Activated T-helper 1 cell treated with anti-CD3 and anti-CD28 coated beads, Interleukin-12 subunit alpha, Interleukin-12 subunit beta, Interleukin-2, Interleukin-4 antibody, amounts not matched to agents 30 ng/mL and 10 ng/mL and 1 ng/mL, durations not matched to agents 14 hours and 24 hours and 36 hours (primary cell): ENCODE measurements around the gene LRRC27. TPM values are rescaled to one million over a fixed set of nuclear protein-coding genes. Genes with fewer than 3 reads are reported as not detected.
A peak's percentile ranks its signal among the peaks of the same experiment; 100 is the strongest.
"Not testable (repeated sequence)": the region's sequence is repeated elsewhere in the genome, so short reads cannot be mapped to it uniquely, and the experiment has no call there.

ENCODE experiments used
- DNase-seq: peaks from one replicate; pipeline ENCODE4 v3.0.0; 2021; ENCODE audit warnings: low spot score
- H3K27ac Mint-ChIP-seq: one replicate; pipeline ENCODE4 v1.8.0; 2021; ENCODE audit warnings: mild to moderate bottlenecking, mixed read lengths
- H3K27me3 Mint-ChIP-seq: one replicate; pipeline ENCODE4 v1.8.0; 2022; ENCODE audit warnings: mild to moderate bottlenecking, moderate library complexity, mixed read lengths; ENCODE audit not compliant: insufficient read depth
- H3K36me3 Mint-ChIP-seq: one replicate; pipeline ENCODE4 v1.8.0; 2021; ENCODE audit warnings: low read depth, mixed read lengths
- H3K4me1 Mint-ChIP-seq: one replicate; pipeline ENCODE4 v1.8.0; 2021; ENCODE audit warnings: low read depth, mixed read lengths
- H3K4me3 Mint-ChIP-seq: one replicate; pipeline ENCODE4 v1.8.0; 2021; ENCODE audit warnings: mild to moderate bottlenecking, moderate library complexity, mixed read lengths
- H3K9me3 Mint-ChIP-seq: one replicate; pipeline ENCODE4 v1.8.0; 2021; ENCODE audit warnings: mixed read lengths
- intact Hi-C: fragments of 100-400 bp; cut with micrococcal nuclease; formaldehyde crosslinking; loops from one replicate; pipeline ENCODE4 v1.15.1; 2024
- total RNA-seq: library from RNA; stranded (reverse); gene quantifications from 2 replicates; pipeline ENCODE4 v1.2.3, GENCODE V29; 2022

LRRC27 gene
- total RNA-seq, 1 donor from 2014 or later: 1.7 TPM

DNA sequence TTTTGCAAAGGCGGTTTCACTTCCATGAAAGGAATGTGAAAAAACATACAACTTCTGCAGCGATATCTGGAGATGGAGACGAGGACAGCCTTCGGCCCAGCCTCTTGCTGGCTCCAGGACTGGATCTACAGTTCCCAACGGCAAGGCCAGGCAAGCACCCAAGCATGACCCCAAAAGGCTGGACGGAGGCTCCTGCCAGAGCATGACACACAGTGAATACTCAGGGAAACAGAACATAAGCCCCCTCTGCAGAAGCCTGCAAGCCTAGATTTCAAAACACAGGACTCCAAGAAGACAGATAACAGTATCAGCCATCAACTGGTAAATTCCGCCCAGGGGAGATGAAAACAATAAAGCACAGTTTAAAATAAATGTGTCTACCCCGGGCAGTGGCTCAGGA lies 3.3 kb upstream of the LRRC27 start:
- Mint-ChIP-seq H3K36me3 (peaks cover 40% of the 10 kb centered on the region), H3K4me1 (peaks cover 62% of the 10 kb centered on the region), H3K27ac (peak overlapping the region; percentile 15), H3K27me3 (peaks cover 3% of the 10 kb centered on the region), H3K4me3 (peak overlapping the region; percentile 27), H3K9me3 (no peaks in the 10 kb centered on the region)
- intact Hi-C loops: no loop called here
- DNase-seq: no peak

DNA sequence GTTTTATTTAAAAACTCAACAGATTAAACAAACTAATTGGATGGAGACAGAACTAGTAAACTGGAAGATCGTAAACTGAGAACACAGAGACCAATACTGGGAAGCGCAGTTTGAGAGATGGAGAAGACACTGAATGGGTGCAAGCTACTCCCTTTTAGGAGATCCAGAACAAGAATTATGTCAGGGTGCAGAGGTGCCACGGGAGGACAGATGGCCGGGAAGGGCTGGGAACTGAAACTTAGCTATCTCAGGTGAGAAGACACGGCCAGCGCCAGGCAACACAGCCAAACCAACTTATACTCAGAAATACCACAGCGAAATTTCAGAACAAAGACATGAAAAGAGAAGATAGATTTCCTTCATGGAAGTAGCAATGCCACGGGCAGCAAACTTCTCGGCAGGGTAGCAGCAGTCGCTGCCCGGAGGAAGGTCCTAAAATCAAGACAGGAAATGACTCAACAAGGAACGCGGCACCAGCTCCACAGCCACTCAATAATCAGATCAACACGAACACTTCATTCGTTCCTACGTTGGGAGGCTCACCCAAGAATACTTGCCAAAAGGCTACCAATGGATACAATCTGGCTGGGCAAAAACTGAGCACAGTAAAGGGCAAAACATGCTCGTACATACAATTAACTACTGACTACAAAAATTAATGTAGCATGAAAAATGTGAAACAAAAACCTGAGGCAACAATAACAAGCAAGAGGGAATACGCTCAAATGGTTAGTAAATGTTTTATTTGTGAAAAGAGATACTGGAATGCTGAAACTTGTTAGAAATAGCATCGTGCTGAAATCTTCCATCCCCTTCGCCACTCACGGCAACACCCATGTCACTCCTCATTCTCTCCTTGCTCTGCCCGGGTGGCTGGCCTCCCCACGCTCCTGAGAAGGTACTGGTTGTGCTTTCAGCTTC lies 2.2 kb upstream of the LRRC27 start:
- Mint-ChIP-seq H3K27me3 (peaks cover 3% of the 10 kb centered on the region), H3K36me3 (peaks cover 35% of the 10 kb centered on the region), H3K4me1 (peaks cover 54% of the 10 kb centered on the region), H3K4me3 (peak overlapping the region; percentile 91), H3K27ac (peak overlapping the region; percentile 81), H3K9me3 (no peaks in the 10 kb centered on the region)
- no peak for DNase-seq
- intact Hi-C loops: loop anchor here (1.0 to 5.0 kb wide), 4 partner anchors 10 to 428 kb away; partner anchors contain the start of genes DPYSL4, PPP2R2D and PWWP2B

DNA sequence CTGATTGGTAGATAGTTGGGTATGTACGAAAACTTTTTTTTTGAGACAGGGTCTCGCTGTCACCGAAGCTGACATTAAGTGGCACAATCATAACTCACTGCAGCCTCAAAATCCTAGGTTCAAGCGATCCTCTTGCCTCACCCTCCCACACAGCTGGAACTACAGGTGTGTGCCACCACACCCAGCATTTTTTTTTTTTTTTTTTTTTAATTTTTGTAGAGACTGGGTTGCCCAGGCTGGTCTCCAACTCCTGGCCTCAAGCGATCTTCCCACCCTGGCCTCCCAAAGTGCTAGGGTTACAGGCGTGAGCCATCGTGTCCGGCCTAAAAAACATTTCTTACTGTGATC lies 1.5 kb upstream of the LRRC27 start:
- no peaks in the 10 kb centered on the region for H3K9me3 Mint-ChIP-seq
- peak overlapping the region; percentile 81 for H3K27ac Mint-ChIP-seq
- intact Hi-C loops: loop anchor here (1.0 to 5.0 kb wide), 4 partner anchors 10 to 428 kb away; partner anchors contain the start of genes DPYSL4, PPP2R2D and PWWP2B
- DNase-seq: no peak
- H3K4me1 Mint-ChIP-seq: peaks cover 52% of the 10 kb centered on the region
- H3K27me3 Mint-ChIP-seq: peaks cover 3% of the 10 kb centered on the region
- H3K4me3 Mint-ChIP-seq: peak overlapping the region; percentile 91
- H3K36me3 Mint-ChIP-seq: peaks cover 32% of the 10 kb centered on the region

DNA sequence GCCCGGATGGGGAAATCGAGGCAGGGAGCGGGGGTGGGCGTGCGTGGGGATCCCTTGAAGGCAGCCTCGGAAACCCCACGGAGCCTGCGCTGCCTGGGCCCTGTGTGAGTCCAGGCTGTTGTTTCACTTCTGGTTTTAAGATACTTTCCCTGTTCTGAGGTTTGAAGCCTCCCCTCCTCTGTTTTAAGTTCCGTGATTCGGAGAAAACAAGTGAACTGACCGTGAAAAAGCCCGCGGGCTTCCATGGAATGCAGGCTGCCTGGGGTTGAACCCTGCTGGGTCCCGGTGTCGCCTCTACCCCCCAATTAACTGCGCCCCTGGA lies 401 bp downstream of the LRRC27 start:
- H3K27ac Mint-ChIP-seq: peak overlapping the region; percentile 96
- peak overlapping the region; percentile 91 for H3K4me3 Mint-ChIP-seq
- no peaks in the 10 kb centered on the region for H3K9me3 Mint-ChIP-seq
- peaks cover 58% of the 10 kb centered on the region for H3K4me1 Mint-ChIP-seq
- peaks cover 19% of the 10 kb centered on the region for H3K36me3 Mint-ChIP-seq
- peaks cover 3% of the 10 kb centered on the region for H3K27me3 Mint-ChIP-seq
- DNase-seq: peak; percentile 26
- intact Hi-C loops: loop anchor here (1.0 to 5.0 kb wide), 8 partner anchors 24 to 430 kb away; partner anchors contain the start of genes DPYSL4, INPP5A and PPP2R2D

DNA sequence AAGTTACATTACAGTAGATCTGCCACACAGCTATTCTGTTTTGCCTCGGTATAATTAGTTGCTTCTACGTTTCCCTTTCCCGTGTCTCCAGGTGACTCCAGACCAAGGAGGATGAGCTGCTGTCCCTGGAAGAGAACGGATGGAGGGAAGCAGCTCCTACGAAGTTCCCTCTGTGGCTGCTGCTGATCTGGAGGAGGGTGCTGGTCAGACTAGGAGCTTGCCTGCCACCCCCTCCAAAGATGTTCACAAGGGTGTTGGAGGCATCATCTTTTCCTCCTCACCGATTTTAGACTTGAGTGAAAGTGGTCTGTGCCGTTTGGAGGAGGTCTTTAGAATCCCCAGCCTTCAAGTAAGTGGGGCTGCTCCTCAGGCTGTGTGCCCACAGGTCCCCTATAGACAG lies 1.4 kb downstream of the LRRC27 start:
- H3K4me3 Mint-ChIP-seq: peak overlapping the region; percentile 91
- peaks cover 3% of the 10 kb centered on the region for H3K27me3 Mint-ChIP-seq
- DNase-seq: no peak
- H3K36me3 Mint-ChIP-seq: peaks cover 13% of the 10 kb centered on the region
- peaks cover 55% of the 10 kb centered on the region for H3K4me1 Mint-ChIP-seq
- intact Hi-C loops: loop anchor here (2.0 to 5.0 kb wide), 3 partner anchors 53 to 431 kb away; partner anchors contain the start of genes DPYSL4 and PPP2R2D
- no peaks in the 10 kb centered on the region for H3K9me3 Mint-ChIP-seq
- peak overlapping the region; percentile 79 for H3K27ac Mint-ChIP-seq

GRCh38 chr10:132334631-132335188 lies 2.7 kb downstream of the LRRC27 start:
- H3K4me1 Mint-ChIP-seq: peaks cover 42% of the 10 kb centered on the region
- DNase-seq: no peak
- H3K9me3 Mint-ChIP-seq: no peaks in the 10 kb centered on the region
- peaks cover 9% of the 10 kb centered on the region for H3K36me3 Mint-ChIP-seq
- no peak overlapping the region for H3K4me3 Mint-ChIP-seq
- no peak overlapping the region for H3K27ac Mint-ChIP-seq
- intact Hi-C loops: loop anchor here (5.0 kb wide), 2 partner anchors 147 to 432 kb away; partner anchors contain the start of genes DPYSL4 and PPP2R2D
- peaks cover 3% of the 10 kb centered on the region for H3K27me3 Mint-ChIP-seq

GRCh38 chr10:132335189-132336063 lies 3.4 kb downstream of the LRRC27 start:
- peaks cover 35% of the 10 kb centered on the region for H3K4me1 Mint-ChIP-seq
- peaks cover 1% of the 10 kb centered on the region for H3K36me3 Mint-ChIP-seq
- H3K27me3 Mint-ChIP-seq: peaks cover 3% of the 10 kb centered on the region
- H3K9me3 Mint-ChIP-seq: no peaks in the 10 kb centered on the region
- no peak overlapping the region for H3K4me3 Mint-ChIP-seq
- intact Hi-C loops: no loop called here
- DNase-seq: no peak
- no peak overlapping the region for H3K27ac Mint-ChIP-seq

GRCh38 chr10:132336064-132336746 lies 4.2 kb downstream of the LRRC27 start:
- H3K4me1 Mint-ChIP-seq: peaks cover 34% of the 10 kb centered on the region
- no peak overlapping the region for H3K27ac Mint-ChIP-seq
- peaks cover 3% of the 10 kb centered on the region for H3K27me3 Mint-ChIP-seq
- no peak for DNase-seq
- H3K4me3 Mint-ChIP-seq: peak overlapping the region; percentile 5
- no peaks in the 10 kb centered on the region for H3K9me3 Mint-ChIP-seq
- intact Hi-C loops: no loop called here
- H3K36me3 Mint-ChIP-seq: peaks cover 1% of the 10 kb centered on the region

- peak overlapping the region; percentile 72 for H3K27ac Mint-ChIP-seq
- intact Hi-C loops: no loop called here
- H3K4me3 Mint-ChIP-seq: peak overlapping the region; percentile 78
- H3K4me1 Mint-ChIP-seq: peaks cover 34% of the 10 kb centered on the region
- H3K9me3 Mint-ChIP-seq: no peaks in the 10 kb centered on the region
- H3K36me3 Mint-ChIP-seq: peaks cover under 1% of the 10 kb centered on the region
- no peak for DNase-seq
- peaks cover 7% of the 10 kb centered on the region for H3K27me3 Mint-ChIP-seq
Observed at GRCh38 chr10:132336919-132337407, 5.0 kb downstream of the LRRC27 start.

GRCh38 chr10:132337854-132338253 lies 5.9 kb downstream of the LRRC27 start:
- H3K27me3 Mint-ChIP-seq, intact Hi-C loops, H3K27ac Mint-ChIP-seq, H3K36me3 Mint-ChIP-seq, H3K4me3 Mint-ChIP-seq, DNase-seq, H3K9me3 Mint-ChIP-seq: not testable (repeated sequence)
- peaks cover 29% of the 10 kb centered on the region for H3K4me1 Mint-ChIP-seq

GRCh38 chr10:132338876-132339275 lies 6.9 kb downstream of the LRRC27 start:
- intact Hi-C loops: no loop called here
- H3K4me1 Mint-ChIP-seq: peaks cover 22% of the 10 kb centered on the region
- no peak overlapping the region for H3K27ac Mint-ChIP-seq
- no peak for DNase-seq
- no peaks in the 10 kb centered on the region for H3K9me3 Mint-ChIP-seq
- H3K36me3 Mint-ChIP-seq: peaks cover 2% of the 10 kb centered on the region
- H3K27me3 Mint-ChIP-seq: peaks cover 5% of the 10 kb centered on the region
- H3K4me3 Mint-ChIP-seq: no peak overlapping the region

DNA sequence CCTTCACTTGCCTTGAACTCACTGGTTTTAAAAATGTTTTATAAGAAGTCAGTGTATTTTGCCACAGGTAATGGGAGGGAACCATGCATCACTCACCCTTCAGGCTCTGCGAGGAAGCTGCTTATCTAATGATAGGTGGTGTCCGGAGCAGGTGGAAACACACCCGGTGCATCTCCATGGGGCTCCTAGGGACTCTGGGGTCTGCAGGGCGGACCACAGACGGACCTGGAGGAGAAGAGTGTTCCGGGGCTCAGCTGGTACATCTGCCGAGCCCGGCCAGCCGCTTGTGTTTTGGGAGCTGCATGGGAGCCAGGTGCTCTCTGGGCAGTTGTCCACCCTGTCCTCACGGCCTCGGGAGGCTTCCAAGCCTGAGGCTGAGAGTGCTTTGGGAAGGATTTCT lies 7.3 kb downstream of the LRRC27 start:
- peaks cover 2% of the 10 kb centered on the region for H3K36me3 Mint-ChIP-seq
- H3K4me1 Mint-ChIP-seq: peaks cover 22% of the 10 kb centered on the region
- H3K4me3 Mint-ChIP-seq: no peak overlapping the region
- no peaks in the 10 kb centered on the region for H3K9me3 Mint-ChIP-seq
- intact Hi-C loops: no loop called here
- DNase-seq: no peak
- no peak overlapping the region for H3K27ac Mint-ChIP-seq
- peaks cover 5% of the 10 kb centered on the region for H3K27me3 Mint-ChIP-seq
